CD4-positive, alpha-beta memory T cell (primary cell): ENCODE data around the gene SYT17. TPM values are rescaled to one million over a fixed set of nuclear protein-coding genes. Genes with fewer than 3 reads are reported as not detected.

Experiments
- CTCF ChIA-PET: fragments of 350-600 bp; sonication (Branson Sonifier 250); formaldehyde crosslinking; loops from one replicate; lab custom pipeline; 2021; ENCODE audit warnings: inconsistent platforms; ENCODE audit not compliant: partially characterized antibody; lab: Charles Lee
- POLR2A ChIA-PET: fragments of 350-600 bp; sonication (Branson Sonifier 250); formaldehyde crosslinking; loops from one replicate; lab custom pipeline; 2021; ENCODE audit not compliant: partially characterized antibody; lab: Charles Lee
- DNase-seq, 5 donors: peaks; one replicate each; pipeline versions ENCODE4 v3.0.0 to v3.0.0-alpha.2; 2020 to 2022; ENCODE audit warnings: mixed read lengths in 1 of 5
- H3K27ac ChIP-seq: one replicate; pipeline ENCODE4 v1.7.0; 2013; ENCODE audit warnings: low read depth, low read length
- H3K27me3 ChIP-seq: 2 replicates; pipeline ENCODE4 v1.7.0; 2013; ENCODE audit warnings: mild to moderate bottlenecking, low read length, moderate library complexity; ENCODE audit not compliant: insufficient read depth
- H3K36me3 ChIP-seq: 2 replicates; pipeline ENCODE4 v1.7.0; 2013; ENCODE audit warnings: mild to moderate bottlenecking, low read length, moderate library complexity; ENCODE audit not compliant: insufficient read depth
- H3K4me1 ChIP-seq: 2 replicates; pipeline ENCODE4 v1.7.0; 2013; ENCODE audit warnings: mild to moderate bottlenecking, low read length, moderate library complexity; ENCODE audit not compliant: insufficient read depth
- H3K4me3 ChIP-seq, 2 donors: one replicate each; pipeline ENCODE4 v1.7.0; 2013; ENCODE audit warnings: low read length in 2 of 2, mild to moderate bottlenecking in 1 of 2
- H3K9me3 ChIP-seq, 2 donors: one replicate each; pipeline ENCODE4 v1.7.0; 2013; ENCODE audit warnings: low read length in 2 of 2, control low read depth in 1 of 2; ENCODE audit not compliant: control insufficient read depth in 1 of 2
- H3K27ac Mint-ChIP-seq, 7 donors: one replicate each; pipeline ENCODE4 v1.8.0; 2020 to 2021; ENCODE audit warnings: mixed read lengths in 7 of 7, mild to moderate bottlenecking in 6 of 7, inconsistent platforms in 3 of 7, moderate library complexity in 3 of 7
- H3K27me3 Mint-ChIP-seq, 2 donors: one replicate each; pipeline ENCODE4 v1.8.0; 2020 to 2021; ENCODE audit warnings: mixed read lengths in 2 of 2
- H3K36me3 Mint-ChIP-seq, 2 donors: one replicate each; pipeline ENCODE4 v1.8.0; 2020 to 2021; ENCODE audit warnings: mixed read lengths in 2 of 2, inconsistent platforms in 1 of 2, mild to moderate bottlenecking in 1 of 2
- H3K4me1 Mint-ChIP-seq, 4 donors: one replicate each; pipeline ENCODE4 v1.8.0; 2020 to 2021; ENCODE audit warnings: mixed read lengths in 4 of 4, mild to moderate bottlenecking in 1 of 4
- H3K4me3 Mint-ChIP-seq, 8 donors: one replicate each; pipeline ENCODE4 v1.8.0; 2020 to 2021; ENCODE audit warnings: mixed read lengths in 8 of 8, mild to moderate bottlenecking in 7 of 8, moderate library complexity in 6 of 8, inconsistent platforms in 3 of 8
- H3K9me3 Mint-ChIP-seq, 8 donors: one replicate each; pipeline ENCODE4 v1.8.0; 2020 to 2021; ENCODE audit warnings: mixed read lengths in 8 of 8, mild to moderate bottlenecking in 5 of 8, inconsistent platforms in 3 of 8, moderate library complexity in 1 of 8
- intact Hi-C: fragments of 100-400 bp; cut with micrococcal nuclease; formaldehyde crosslinking; loops from one replicate; pipeline ENCODE4 v1.15.1; 2023
- polyA plus RNA-seq, 2 donors: library from polyadenylated mRNA; unstranded; fragments of 300-500 nt; fragmentation: Illumina TruSeq; gene quantifications; one replicate each; pipeline ENCODE4 v1.2.3, GENCODE V29; 2021
- total RNA-seq, 2 experiments: library from RNA; stranded (reverse); gene quantifications; one replicate each; pipeline ENCODE4 v1.2.3, GENCODE V29; 2021

The SYT17 gene
- total and polyA plus RNA-seq, 4 experiments from 2014 or later, result not detected

DNA sequence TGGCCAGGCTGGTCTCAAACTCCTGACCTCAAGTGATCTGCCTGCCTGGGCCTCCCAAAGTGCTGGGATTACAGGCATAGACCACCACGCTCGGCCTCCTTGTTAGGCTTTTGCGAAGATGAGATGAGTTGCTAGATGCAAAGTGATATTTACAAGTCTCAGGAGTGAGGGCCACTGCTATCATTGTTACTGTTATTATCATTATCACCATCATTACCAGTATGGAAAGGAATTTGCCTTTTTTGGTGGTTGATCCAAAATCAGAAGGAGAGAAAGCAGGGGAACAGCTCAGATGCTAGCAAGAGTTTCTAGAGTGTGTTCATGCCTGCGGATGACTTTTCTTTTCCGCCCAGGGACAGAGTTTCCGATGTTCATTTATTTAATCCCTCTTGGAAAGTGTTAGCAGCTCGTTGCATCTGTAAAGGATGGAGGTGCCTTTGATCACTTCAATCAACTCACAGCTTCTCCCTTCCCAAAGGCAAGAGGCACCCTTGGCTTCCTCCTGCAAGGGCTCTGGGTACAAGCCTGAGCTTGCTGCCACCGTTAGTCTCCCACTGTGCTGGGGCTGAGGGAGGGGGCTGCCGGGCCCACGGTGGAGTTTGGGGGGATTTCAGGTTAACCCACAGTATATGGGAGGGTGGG lies 32.7 kb upstream of the SYT17 start:
- ChIA-PET CTCF (interaction anchor here (1.4 kb wide), 1 partner anchor 10 kb away, joined by 3 read pairs; no protein-coding TSS in a partner anchor), POLR2A (no interaction called here)
- no peak overlapping the region for H3K27ac Mint-ChIP-seq
- no peaks in the 10 kb centered on the region for H3K4me1 ChIP-seq
- no peak for DNase-seq
- no peaks in the 10 kb centered on the region for H3K9me3 ChIP-seq
- intact Hi-C loops, result no loop called here
- no peak overlapping the region for H3K4me3 ChIP-seq
- H3K36me3 Mint-ChIP-seq, result no peaks in the 10 kb centered on the region
- no peaks in the 10 kb centered on the region for H3K36me3 ChIP-seq
- peaks cover 5 to 10% (median 7%) of the 10 kb centered on the region in 4 donors for H3K4me1 Mint-ChIP-seq
- peaks cover 2 to 3% of the 10 kb centered on the region in 2 donors for H3K27me3 Mint-ChIP-seq
- H3K27ac ChIP-seq, result no peak overlapping the region
- H3K4me3 Mint-ChIP-seq, result no peak overlapping the region
- peaks cover 0 to 3% (median 0%) of the 10 kb centered on the region in 8 donors for H3K9me3 Mint-ChIP-seq
- H3K27me3 ChIP-seq, result no peaks in the 10 kb centered on the region

DNA sequence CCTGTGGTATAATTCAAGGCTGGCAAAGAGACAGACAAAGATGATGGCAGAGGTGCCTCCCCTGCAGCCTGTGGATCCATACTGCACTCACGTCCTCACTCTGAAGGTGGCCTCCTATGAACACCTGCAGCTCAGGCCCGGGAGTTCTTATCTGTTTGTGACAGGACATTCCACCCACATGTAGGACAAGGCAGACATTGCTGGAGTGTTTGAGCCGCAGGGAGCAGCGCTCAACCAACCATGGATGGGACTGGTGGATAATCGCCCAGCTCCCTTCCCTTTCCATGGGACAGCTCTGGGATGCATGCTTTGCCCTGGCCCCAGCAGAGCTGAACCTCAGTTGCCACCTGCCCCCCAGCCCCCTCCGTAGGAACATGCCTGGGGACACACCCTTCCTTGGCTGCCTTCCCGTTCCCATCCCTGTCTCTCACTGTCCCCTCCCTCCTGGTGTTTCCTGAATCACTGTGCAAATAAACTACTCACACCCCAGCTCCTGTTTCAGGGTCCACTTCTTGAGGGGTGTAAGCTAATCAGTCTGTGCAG lies 32.1 kb upstream of the SYT17 start:
- no peaks in the 10 kb centered on the region for H3K9me3 ChIP-seq
- CTCF ChIA-PET, result interaction anchor here (0.7 to 1.4 kb wide), 2 partner anchors 9 to 50 kb away, joined by 3 read pairs; no protein-coding TSS in a partner anchor
- H3K4me1 Mint-ChIP-seq, result peaks cover 4 to 6% (median 4%) of the 10 kb centered on the region in 4 donors
- H3K36me3 Mint-ChIP-seq, result no peaks in the 10 kb centered on the region
- no peak overlapping the region for H3K27ac Mint-ChIP-seq
- no peak overlapping the region for H3K4me3 Mint-ChIP-seq
- H3K36me3 ChIP-seq, result no peaks in the 10 kb centered on the region
- H3K27me3 ChIP-seq, result no peaks in the 10 kb centered on the region
- intact Hi-C loops, result no loop called here
- no peak for DNase-seq
- H3K27ac ChIP-seq, result no peak overlapping the region
- H3K9me3 Mint-ChIP-seq, result peaks cover 0 to 3% (median 0%) of the 10 kb centered on the region in 8 donors
- H3K4me1 ChIP-seq, result no peaks in the 10 kb centered on the region
- POLR2A ChIA-PET, result no interaction called here
- no peak overlapping the region for H3K4me3 ChIP-seq
- H3K27me3 Mint-ChIP-seq, result peaks cover 5 to 6% of the 10 kb centered on the region in 2 donors

DNA sequence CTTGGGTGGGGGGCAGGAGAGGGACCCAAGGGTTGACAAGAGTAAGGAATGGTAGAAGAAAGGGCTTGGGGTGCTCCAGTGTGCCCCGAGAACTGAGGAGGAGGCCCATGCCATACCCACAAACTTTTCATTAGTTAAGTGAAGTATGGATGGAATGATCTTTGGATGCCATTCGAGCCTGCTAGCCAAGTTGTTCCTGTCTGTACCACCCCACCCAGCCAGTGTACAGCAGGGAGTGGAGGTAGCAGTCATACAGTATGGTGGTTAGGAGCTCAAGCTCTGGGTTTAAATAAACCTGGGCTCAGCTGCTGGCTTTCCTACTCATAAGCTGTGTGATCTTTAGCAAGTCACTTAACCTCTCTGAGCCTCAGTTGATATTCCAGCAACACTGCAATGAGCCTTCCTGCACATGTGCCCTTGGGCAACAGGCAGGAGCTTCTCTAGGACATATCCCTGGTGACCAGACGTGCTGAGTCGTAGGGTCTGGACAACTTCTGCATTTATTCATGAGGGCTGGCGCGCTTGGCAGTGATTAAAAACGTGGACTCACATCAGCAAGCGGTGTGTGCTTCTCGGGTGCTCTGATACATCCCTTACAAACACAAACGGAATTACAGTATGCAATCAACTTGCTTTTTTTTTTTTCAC lies 31.4 kb upstream of the SYT17 start:
- H3K4me1 Mint-ChIP-seq, result no peaks in the 10 kb centered on the region
- POLR2A ChIA-PET, result no interaction called here
- H3K4me3 ChIP-seq, result no peak overlapping the region
- no peak for DNase-seq
- H3K27ac ChIP-seq, result no peak overlapping the region
- H3K9me3 Mint-ChIP-seq, result peaks cover 0 to 3% (median 0%) of the 10 kb centered on the region in 8 donors
- no peak overlapping the region for H3K4me3 Mint-ChIP-seq
- H3K27me3 Mint-ChIP-seq, result peaks cover 5 to 10% of the 10 kb centered on the region in 2 donors
- no peaks in the 10 kb centered on the region for H3K9me3 ChIP-seq
- intact Hi-C loops, result no loop called here
- no peak overlapping the region for H3K27ac Mint-ChIP-seq
- no peaks in the 10 kb centered on the region for H3K36me3 Mint-ChIP-seq
- no peaks in the 10 kb centered on the region for H3K27me3 ChIP-seq
- H3K4me1 ChIP-seq, result no peaks in the 10 kb centered on the region
- no peaks in the 10 kb centered on the region for H3K36me3 ChIP-seq
- CTCF ChIA-PET, result interaction anchor here (0.7 kb wide), 1 partner anchor 50 kb away, joined by 3 read pairs; no protein-coding TSS in a partner anchor

DNA sequence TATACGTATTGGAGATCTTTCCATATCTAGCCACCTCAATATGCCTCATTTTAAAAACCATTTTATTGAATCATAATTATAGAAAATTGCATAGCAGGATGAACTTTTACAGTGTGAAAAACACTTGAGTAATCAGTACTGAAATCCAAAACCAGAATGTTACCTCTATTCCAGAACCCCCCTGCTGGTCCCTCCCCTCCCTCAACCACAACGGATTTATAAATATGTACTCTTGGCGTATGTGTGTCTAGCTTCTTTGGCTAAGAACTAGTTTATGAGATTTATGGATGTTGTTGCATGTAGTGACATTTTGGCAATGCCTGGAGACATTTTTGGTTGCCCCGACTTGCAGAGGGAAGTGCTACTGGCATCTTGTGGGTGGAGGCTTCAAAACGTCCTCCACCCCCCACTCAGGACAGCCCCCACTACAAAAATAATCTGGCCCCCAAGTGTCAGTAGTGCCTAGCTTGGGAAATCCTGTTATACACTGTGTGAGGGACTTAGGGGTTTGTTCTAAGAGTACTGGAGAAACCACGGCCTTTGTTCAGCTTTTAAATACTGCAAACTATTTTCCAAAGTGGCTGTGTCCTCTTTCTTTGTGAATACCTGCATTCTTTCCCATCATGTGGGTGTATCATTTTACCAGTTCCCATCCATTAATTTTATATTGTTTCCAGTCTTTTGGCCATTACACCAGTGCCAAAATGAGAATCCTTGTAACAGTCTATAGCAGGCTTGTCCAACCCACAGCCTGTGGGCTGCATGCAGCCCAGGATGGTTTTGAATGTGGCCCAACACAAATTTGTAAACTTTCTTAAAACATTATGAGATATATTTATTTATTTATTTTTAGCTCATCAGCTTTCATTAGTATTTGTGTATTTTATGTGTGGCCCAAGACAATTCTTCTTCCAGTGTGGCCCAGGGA lies 30.6 kb upstream of the SYT17 start:
- Mint-ChIP-seq H3K9me3 (peaks cover 0 to 3% (median 0%) of the 10 kb centered on the region in 8 donors), H3K4me3 (no peak overlapping the region), H3K4me1 (no peaks in the 10 kb centered on the region), H3K27ac (no peak overlapping the region), H3K27me3 (peaks cover 5 to 12% of the 10 kb centered on the region in 2 donors), H3K36me3 (no peaks in the 10 kb centered on the region)
- intact Hi-C loops, result no loop called here
- Histone ChIP-seq H3K27ac (no peak overlapping the region), H3K9me3 (no peaks in the 10 kb centered on the region), H3K36me3 (no peaks in the 10 kb centered on the region), H3K4me1 (no peaks in the 10 kb centered on the region), H3K4me3 (no peak overlapping the region), H3K27me3 (no peaks in the 10 kb centered on the region)
- ChIA-PET POLR2A (no interaction called here), CTCF (no interaction called here)
- DNase-seq, result no peak

DNA sequence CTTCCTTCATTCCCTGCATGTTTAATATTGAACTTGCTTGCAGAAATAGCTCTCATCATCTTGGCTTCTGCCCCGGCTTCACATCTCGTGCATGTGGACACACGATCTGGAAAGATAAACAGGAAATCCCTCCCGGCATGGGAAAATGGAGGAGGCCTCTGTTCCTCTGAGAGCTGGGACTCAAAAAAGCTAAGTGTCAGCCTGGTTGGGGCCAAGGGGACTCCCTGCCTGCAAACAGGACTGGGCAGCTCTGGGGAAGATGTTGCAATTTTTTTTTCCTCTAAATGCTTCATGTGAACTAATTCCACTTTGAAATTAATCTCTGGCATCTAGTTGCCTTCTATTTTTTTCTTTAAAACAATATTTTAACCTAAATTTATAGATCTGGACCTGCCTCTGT lies 29.4 kb upstream of the SYT17 start:
- H3K9me3 ChIP-seq, result no peaks in the 10 kb centered on the region
- peaks cover 5 to 12% of the 10 kb centered on the region in 2 donors for H3K27me3 Mint-ChIP-seq
- ChIA-PET CTCF (no interaction called here), POLR2A (no interaction called here)
- no peak overlapping the region for H3K27ac ChIP-seq
- H3K4me3 ChIP-seq, result no peak overlapping the region
- H3K4me1 ChIP-seq, result no peaks in the 10 kb centered on the region
- H3K27me3 ChIP-seq, result no peaks in the 10 kb centered on the region
- no peak for DNase-seq
- no peaks in the 10 kb centered on the region for H3K36me3 ChIP-seq
- H3K27ac Mint-ChIP-seq, result no peak overlapping the region
- H3K4me3 Mint-ChIP-seq, result no peak overlapping the region
- no peaks in the 10 kb centered on the region for H3K9me3 Mint-ChIP-seq
- no peaks in the 10 kb centered on the region for H3K36me3 Mint-ChIP-seq
- intact Hi-C loops, result no loop called here
- no peaks in the 10 kb centered on the region for H3K4me1 Mint-ChIP-seq

DNA sequence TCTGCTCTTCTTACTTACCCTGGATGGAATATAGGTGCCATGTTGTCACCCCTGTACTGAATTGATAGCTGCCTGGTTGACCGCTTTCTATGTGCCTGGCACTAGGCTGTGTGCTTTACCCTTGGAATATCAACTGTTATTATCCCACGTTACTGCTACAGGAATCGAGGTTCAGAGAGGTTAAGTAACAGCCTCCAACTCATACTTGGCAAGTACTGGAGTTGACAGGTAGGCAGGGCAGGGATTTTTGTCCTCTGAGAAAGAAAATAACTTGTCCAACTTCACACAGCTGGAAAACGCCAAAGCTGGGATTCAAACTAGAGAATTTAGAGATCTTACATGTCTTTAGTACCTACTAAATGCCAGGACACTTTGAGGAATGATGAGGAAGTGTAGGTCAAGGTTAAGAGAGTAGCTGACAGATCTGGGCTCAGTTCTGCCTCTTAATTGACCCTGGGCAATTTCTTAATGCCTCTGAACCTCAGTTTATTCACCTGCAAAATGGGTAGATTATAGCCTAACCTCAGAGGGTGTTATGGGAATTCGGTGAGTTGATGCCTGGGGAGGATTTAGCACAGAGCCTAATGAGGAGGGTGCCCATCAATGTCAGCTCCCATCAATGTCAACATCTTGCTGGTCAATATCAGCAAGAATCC lies 28.5 kb upstream of the SYT17 start:
- Histone ChIP-seq H3K9me3 (no peaks in the 10 kb centered on the region), H3K36me3 (no peaks in the 10 kb centered on the region), H3K4me1 (no peaks in the 10 kb centered on the region), H3K27me3 (no peaks in the 10 kb centered on the region), H3K4me3 (no peak overlapping the region), H3K27ac (no peak overlapping the region)
- H3K27ac Mint-ChIP-seq, result no peak overlapping the region
- no peaks in the 10 kb centered on the region for H3K4me1 Mint-ChIP-seq
- peaks cover 7 to 14% of the 10 kb centered on the region in 2 donors for H3K27me3 Mint-ChIP-seq
- no peaks in the 10 kb centered on the region for H3K36me3 Mint-ChIP-seq
- ChIA-PET CTCF (no interaction called here), POLR2A (no interaction called here)
- H3K4me3 Mint-ChIP-seq, result no peak overlapping the region
- intact Hi-C loops, result no loop called here
- DNase-seq, result no peak
- H3K9me3 Mint-ChIP-seq, result no peaks in the 10 kb centered on the region
